IPS-18c (cell line): ENCODE results near the gene PDCD11.

ENCODE experiments used
- H3K4me3 ChIP-seq: 2 replicates; pipeline ENCODE4 v1.7.0; 2013; ENCODE audit warnings: low read depth, mild to moderate bottlenecking, low read length, moderate library complexity; ENCODE audit not compliant: insufficient read depth
- H3K9me3 ChIP-seq: one replicate; pipeline ENCODE4 v1.6.1; 2013; ENCODE audit warnings: mild to moderate bottlenecking, low read length, moderate library complexity; ENCODE audit not compliant: control insufficient read depth, insufficient read depth

The PDCD11 gene

DNA sequence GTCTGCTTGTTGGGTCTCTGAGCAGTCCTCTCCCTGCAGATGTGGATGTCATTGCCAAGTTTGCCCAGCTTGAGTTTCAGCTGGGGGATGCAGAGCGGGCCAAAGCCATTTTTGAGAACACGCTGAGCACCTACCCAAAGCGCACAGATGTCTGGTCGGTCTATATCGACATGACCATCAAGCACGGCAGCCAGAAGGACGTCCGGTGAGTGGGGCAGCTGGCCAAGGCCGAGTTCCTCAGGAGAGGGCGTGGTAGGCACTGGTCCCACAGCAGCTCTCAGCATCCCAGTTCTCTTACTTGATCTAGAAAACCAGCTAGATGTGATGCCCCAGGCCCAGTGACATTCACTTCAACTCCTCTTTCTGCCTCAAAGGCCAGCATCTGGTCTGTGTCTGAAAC, 48.1 kb downstream of the PDCD11 start:
- H3K4me3 ChIP-seq: no peak overlapping the region
- H3K9me3 ChIP-seq: peaks cover 3% of the 10 kb centered on the region

DNA sequence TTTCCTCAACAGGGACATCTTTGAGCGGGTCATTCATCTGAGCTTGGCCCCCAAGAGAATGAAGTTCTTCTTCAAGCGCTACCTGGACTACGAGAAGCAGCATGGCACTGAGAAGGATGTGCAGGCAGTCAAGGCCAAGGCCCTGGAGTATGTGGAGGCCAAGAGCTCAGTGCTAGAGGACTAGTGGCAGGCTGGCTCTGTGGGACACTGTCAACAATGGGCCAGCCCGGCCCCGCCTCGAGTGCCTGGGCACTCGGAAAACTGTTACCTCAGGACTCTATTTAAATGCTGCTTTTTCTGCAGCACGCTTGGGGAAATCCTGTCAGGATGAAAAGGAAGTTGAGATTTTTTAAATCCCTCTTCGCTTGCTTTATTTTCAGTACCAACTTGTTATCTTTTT, 48.9 kb downstream of the PDCD11 start:
- peaks cover 3% of the 10 kb centered on the region for H3K9me3 ChIP-seq
- H3K4me3 ChIP-seq: no peak overlapping the region

DNA sequence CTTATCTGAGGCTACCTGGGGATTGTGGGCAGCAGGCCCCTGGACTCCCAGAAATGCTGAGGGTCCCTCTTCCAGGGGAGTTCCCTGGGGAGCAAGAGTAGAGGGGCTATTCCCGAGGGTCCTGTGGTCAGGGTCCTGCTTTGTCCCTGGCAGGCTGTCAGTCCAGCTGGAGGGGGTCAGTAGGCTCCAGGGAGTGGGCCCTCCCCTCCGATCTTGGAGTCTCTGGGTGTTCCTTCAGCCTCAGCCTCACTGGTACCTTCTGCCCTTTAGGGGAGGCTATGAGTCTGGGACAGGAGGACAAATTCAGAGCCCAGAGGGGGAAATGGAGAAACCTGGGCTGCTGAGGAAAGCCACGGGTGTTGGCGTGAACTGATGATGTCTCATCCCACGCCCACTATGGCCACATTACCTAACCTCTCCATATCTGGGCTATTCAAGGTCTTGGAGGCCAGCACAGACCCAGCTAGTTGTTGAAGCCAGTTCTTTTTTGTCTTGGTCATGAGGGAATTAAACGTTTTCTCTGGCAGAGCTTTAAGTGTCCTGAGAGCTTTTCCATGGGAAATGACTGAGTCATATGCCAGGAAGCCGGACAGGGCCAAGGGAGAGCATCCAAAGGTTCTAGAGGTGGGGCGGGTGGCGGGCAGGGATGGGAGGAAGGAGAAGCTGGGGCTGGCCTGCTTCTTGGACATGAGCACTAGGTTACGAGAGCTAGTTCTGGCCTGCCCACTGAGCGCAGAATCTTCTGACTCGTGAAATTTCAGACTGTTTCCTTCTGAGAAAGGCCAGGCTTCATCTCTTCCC, 49.5 kb downstream of the PDCD11 start:
- H3K4me3 ChIP-seq: no peak overlapping the region
- peaks cover 3% of the 10 kb centered on the region for H3K9me3 ChIP-seq

DNA sequence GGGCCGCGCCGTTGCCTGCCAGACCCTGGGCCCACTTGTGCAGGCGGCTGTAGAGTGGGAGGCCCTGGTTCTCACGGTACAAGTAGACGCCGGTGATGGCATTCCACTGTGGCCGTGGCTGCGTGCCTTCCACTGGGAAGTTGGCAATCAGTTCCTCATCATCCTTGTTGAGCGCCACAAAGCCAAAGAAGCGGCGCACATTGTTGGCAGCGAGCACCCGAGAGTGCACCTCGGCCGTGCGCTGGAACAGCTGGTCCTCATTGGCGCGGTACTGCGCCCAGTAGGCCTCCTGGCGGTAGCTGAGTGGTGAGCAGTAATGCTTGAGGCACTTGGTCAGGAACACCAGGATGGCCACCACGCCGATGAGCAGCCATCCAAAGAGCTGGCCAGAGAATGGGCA, 50.8 kb downstream of the PDCD11 start:
- Histone ChIP-seq H3K9me3 (peaks cover 3% of the 10 kb centered on the region), H3K4me3 (no peak overlapping the region)

DNA sequence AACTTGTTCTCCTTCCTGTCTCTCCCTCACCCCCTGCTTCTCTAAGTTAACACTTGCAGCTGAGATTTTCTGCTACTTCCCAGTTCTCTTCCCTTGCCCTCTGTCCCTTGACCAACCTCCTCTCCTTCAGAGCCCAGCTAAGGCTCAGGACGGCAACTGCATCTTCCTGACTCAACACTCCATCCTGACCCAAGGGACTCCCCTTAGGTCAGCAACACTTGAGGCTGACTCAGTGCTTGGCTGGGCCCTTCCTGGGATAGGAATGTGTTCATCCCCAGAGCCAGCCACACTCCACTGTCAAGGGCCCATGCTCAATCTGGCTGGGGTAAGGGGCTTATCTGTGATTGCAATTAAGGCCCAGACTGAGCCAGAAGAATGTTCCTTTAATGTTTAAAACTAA, 52.3 kb downstream of the PDCD11 start:
- Histone ChIP-seq H3K4me3 (no peak overlapping the region), H3K9me3 (no peaks in the 10 kb centered on the region)

DNA sequence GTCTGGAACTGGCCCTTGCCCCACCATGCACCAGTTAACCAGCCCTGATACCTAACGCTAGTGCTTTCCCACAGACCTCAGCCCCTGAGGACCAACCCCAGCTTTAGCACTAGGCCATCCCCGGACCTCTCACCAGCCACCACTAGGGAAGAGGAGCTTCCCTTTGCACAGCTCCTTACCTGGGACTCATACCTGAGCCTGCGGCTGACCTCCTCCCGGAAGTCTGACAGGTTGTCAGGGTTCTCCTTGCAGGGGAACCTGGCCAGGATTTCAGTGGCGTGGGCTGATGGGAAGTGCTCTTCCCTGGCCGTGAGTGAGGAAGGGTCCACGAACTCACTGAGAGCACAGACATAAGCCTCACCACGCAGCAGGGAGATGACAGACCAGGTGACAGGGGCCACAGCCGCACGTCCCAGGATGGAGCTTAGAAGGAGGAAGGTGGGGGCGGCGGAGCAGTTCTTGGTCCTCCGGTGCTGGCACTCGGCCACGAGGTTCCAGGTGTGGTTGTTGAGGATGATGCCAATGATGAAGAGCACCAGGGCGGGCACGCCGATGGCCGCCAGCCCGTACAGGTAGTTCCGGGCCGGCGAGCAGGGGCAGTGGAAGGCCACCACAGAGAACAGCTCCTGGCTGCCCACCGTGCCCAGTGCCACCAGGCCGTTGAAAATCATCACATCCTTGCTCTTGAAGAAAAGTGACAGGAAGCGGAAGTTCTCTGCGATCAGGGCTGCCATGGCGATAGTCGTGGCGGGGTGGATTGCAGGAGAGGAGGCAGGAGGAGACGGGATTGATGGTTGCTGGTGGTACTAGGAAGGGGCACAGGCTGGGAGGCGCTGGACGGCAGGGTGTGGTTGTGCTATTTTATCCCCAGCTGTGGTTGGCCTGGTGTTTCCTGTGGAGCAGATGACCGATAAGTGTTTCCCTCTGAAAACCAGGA, 53.0 kb downstream of the PDCD11 start:
- H3K4me3 ChIP-seq: no peak overlapping the region

DNA sequence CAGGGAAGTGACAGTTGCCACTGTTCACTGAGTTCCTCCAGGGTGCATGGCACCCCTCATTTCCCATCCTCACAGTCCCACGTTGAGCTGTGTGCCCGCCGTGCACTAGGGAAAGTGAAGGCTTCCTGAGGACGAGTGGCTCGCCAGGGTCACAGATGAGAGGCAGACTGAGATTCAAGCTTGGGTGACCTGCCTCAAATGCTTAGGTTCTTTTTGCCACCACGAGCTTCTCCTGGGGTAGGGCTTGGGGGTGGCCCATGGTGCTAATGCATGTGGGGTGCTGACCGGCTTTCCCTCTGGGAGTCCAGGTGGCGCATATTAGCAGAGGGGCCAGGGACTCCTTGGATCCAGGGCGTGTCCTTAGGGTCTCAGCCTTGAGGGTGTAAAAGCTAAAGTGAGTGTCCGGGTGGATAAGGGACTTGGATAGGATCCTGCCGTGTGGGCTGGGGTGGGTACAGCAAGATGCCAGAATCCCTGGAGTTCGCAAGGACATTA, 53.8 kb downstream of the PDCD11 start:
- Histone ChIP-seq H3K4me3 (no peak overlapping the region), H3K9me3 (no peaks in the 10 kb centered on the region)

More for the DNA sequence above, 53.0 kb downstream of the PDCD11 start:
- H3K9me3 ChIP-seq: no peaks in the 10 kb centered on the region

DNA sequence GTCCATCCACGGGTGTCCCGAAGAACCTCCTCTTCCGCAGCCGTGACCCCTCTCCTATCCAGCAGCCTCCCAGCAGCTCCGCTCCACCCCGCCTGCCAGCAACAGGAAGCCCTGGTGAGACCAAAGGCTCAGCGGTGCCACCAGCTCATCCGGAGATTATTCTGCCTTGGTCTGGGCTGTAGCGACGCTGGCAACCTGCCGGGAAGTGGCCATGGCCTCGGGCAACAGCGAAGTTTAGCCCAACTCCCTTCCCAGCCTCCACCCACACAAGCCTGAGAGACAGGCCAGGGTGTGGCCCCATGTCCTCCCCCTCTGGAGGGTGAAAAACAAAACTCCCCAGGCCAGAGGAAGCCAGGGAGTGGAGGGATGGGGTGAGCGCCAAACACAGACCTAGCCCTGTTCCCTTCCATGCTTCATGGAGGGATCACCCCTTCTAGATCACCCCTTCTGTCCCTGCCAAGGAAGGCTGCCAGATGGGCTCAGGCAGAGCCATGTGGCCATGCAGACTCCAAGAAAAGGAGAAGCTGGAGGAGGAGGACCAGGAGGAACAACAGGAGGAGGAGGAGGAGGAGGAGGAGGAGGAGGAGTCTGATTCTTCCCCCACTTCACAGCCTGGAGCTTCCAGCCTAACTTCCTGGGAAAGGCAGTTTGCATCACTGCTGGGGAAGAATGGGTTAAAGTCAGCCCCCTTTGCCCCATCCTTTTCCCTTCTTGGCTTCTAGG, 54.8 kb downstream of the PDCD11 start:
- Histone ChIP-seq H3K9me3 (no peaks in the 10 kb centered on the region), H3K4me3 (no peak overlapping the region)

DNA sequence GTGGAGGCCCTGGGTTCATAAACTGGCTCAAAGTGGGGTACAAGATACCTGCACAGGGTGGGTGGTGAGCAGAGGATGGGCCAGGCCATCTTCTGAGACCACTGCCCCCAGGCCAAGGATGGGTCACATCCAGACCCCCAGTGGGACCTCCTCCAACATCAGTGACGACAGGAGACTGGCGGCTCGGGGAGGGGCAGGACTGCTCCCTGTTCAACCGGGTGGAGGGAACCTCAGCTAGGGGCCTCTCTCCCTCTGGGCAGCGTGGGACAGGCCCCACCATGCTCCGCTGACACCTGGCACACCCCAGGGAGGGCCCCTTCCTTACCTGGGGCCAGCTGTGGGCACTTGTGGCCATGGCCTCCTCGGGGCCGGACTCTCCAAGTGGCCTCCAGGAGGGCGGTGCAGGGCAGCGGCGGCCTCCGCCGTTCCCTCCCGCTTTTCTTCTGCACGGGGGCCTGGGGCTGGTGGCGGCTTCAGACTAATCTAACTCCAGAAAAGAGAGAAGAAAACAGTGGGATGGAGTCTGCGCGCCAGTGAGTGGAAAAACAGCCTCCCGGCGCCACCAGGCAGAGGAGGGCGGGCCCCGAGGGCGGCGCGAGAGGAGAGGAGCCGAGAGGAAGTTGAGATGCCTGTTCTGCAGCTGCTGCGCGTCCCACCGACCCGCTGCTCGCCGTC, 55.5 kb downstream of the PDCD11 start, which contains the start of gene CALHM2:
Gene CALHM2 (minus strand): TSS at position 540 of the 675 bp plus-strand sequence. CDS start 2,429 bp downstream, outside the sequence.
- Histone ChIP-seq H3K4me3 (no peak within 1 kb of the TSS; the same call in 1 of the 2 replicates), H3K9me3 (no peaks in the 10 kb centered on the region)

DNA sequence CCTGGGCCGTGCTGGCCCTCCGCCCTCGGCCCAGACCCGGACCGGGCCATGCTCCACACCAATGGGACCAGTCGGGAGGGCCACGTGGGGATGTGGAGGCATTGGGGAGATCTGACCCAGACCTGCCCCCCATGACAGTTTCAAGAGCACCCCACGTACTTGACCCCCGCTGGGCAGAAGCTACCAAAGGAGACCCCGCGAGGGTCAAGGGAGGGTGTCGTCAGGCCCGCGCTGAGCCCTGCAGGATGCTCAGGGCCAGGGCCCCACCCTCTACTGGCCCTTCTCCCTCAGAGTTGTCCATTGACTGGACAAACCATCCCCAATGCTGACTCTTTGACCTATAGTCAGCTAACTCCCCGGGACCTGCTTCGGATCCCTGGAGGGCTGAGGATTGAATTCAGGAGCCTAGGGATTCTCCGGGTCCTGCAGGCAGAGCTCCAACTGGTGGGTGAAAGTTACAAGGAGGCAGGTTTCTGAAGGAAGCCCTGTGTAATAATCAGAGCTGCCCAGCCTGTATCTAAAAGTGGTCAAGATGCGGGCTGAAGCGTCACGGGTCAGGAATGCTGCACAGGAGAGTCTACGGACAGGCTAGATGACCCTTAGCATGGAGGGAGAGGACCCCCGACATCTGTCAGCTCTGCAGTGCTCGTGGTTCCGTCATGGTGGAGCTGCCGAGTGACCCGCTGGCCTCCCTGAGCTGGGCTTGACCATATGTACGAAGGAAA, 56.2 kb downstream of the PDCD11 start:
- no peak overlapping the region; the same call in 1 of the 2 replicates for H3K4me3 ChIP-seq

DNA sequence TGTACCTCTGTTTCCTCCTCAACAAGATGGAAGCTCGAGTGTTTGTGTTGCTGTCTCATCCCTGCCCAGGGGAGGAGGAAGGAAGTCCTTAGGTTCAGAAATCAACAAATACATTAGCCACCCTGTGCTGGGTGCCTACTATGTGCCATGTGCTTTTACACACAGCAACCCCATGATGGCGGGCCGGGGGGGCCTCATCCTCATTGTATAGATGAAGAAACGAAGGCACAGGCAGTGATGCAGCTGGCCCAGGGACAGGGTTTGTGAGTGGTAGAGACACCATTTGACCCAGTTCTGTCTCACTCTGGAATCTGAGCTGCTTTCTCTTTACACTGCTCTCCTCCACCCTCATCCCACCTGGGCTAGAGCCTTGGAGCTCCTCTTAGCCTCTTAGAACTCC, 57.6 kb downstream of the PDCD11 start:
- no peak overlapping the region for H3K4me3 ChIP-seq

More for the DNA sequence above, 56.2 kb downstream of the PDCD11 start:
- H3K9me3 ChIP-seq: no peaks in the 10 kb centered on the region

DNA sequence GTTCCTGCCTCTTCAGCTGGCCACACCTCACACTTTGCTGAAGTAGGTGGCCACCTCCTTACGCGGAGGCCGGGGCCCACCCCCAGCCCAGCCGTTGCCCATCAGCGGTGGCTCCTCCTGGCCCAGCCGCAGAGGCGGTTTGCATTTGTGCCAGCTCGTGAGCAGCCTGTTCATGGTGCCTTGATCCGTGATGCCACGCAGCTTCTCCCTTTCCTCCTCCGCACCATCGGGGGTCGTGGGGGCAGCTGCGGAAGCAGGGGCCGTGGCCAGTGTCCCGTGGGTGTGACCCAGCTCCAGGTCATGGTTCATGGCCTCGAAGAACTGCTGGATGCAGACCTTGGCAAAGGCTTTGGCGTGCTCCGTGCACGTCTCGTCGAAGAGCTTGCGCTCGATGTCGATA, 58.8 kb downstream of the PDCD11 start:
- Histone ChIP-seq H3K4me3 (no peak overlapping the region), H3K9me3 (no peaks in the 10 kb centered on the region)

More for the DNA sequence above, 57.6 kb downstream of the PDCD11 start:
- no peaks in the 10 kb centered on the region for H3K9me3 ChIP-seq

DNA sequence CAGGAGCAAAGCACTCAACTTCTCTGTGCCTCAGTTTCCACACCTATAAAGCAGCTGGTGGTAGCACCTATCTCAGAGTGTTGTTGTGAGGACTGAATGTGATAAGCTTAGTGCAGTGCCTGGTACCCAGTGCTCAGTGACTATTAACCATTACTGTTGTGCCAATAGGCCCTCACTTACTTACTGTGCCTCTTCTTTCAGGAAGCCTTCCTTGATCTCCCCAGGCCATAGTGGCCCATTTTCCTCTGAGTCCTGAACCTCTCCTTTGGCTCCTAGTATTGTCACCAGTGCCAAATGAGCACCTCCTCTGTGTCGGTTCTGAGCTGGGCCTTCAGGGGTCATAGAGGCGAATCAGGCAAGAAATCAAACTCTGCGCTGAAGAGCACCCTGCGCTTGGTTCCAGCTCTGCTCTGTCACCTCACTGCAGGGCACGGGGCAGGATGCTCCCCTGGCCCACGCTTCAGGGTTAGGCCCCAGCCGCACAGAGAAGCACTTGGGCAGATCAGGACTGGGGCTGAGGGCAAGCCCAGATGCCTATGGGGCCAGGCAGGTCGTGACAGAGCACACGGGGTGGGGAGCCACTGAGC, 59.7 kb downstream of the PDCD11 start:
- Histone ChIP-seq H3K4me3 (no peak overlapping the region), H3K9me3 (no peaks in the 10 kb centered on the region)

DNA sequence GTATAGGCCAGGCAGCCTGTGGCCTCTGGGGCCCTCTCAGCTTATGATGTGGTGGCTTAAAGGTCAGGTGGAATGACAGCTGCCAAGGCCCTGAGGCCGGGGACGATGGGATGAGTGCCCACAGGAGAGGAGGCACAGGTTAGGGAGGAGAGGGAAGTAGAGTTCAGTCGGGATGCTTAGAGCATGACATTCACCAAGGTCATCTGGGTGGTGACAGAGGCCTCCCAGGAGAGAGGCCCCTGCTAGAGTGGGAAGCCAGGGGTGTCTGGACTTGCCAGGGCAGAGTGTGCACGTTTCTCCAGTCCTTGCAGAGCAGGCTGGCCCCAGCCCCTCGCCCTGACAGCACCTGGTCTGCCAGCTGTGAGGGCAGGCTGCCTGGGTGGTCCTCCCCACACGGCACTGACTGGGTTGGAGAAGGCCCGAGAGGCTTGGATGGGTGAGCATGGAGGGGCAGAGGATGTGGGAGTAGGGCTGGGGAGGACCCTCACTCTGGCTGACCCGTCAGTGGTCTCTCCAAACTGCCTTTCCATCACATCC, 60.8 kb downstream of the PDCD11 start:
- Histone ChIP-seq H3K4me3 (no peak overlapping the region), H3K9me3 (no peaks in the 10 kb centered on the region)

DNA sequence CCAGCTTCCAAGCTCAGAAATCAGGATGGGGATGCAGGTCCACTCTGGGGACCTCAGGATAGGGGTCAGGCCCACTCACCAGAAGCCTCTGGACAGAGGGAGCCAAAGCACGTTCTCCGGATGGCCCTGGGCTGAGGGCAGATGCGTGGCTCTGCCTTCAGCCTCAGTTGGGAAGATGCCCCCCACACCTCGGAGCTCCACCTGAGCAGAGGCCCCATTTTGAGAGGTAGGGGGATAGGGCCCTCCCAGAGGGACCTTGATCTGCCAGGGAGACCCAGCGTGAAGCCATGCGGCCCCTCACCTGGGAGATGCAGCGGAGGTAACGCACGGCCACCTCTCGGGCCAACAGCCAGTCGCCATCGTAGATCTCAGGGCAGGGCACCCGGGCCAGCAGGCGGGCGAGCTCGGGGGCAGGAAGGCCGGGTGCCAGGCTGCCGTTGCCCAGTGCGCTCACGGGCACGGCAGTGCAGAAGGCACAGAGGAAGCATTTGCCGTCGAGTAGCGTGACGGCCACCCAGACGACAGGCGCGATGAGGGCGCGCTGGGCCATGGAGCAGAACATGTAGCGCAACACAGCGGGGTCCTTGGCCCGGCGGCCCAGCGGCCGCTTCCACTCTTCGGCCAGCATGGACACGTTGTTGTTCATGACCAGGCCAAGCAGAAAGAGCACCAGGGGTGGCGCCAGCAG, 61.6 kb downstream of the PDCD11 start:
- H3K9me3 ChIP-seq: no peaks in the 10 kb centered on the region
- H3K4me3 ChIP-seq: no peak overlapping the region
